SU-DHL-6 (cell line): Measurements from ENCODE around the gene APOL4.
"Not testable (repeated sequence)": the region's sequence is repeated elsewhere in the genome, so short reads cannot be mapped to it uniquely, and the experiment has no call there.

Experiments
- CTCF ChIP-seq: fragments of 200-600 bp; sonication (generic); IDR thresholded peaks from one replicate; pipeline ENCODE4 v1.5.1; 2017; ENCODE audit warnings: antibody characterized with exemption, mild to moderate bottlenecking, low read length, moderate library complexity; ENCODE audit not compliant: insufficient read depth, poor library complexity, severe bottlenecking
- EZH2phosphoT487 ChIP-seq: fragments of 200-600 bp; sonication (generic), shearing (Covaris generic); conservative IDR thresholded peaks from 2 replicates; pipeline ENCODE4 v1.6.1; 2018; ENCODE audit warnings: mild to moderate bottlenecking, antibody characterized with exemption, low read length, moderate library complexity, mixed read lengths

GRCh38 chr22:36202906-36203305 lies 1.3 kb upstream of the APOL4 start:
- TF ChIP-seq CTCF, EZH2phosphoT487: not testable (repeated sequence)
